Measurements from ENCODE around the gene RNF214. TPM values are rescaled to one million over a fixed set of nuclear protein-coding genes. Genes with fewer than 3 reads are reported as not detected.

Gene RNF214
- total and polyA plus RNA-seq, 2 of the 13 experiments (the other 11 are each of a cell fraction or from before 2014, with no cell fraction given), result 10.7 to 12.6 TPM

DNA sequence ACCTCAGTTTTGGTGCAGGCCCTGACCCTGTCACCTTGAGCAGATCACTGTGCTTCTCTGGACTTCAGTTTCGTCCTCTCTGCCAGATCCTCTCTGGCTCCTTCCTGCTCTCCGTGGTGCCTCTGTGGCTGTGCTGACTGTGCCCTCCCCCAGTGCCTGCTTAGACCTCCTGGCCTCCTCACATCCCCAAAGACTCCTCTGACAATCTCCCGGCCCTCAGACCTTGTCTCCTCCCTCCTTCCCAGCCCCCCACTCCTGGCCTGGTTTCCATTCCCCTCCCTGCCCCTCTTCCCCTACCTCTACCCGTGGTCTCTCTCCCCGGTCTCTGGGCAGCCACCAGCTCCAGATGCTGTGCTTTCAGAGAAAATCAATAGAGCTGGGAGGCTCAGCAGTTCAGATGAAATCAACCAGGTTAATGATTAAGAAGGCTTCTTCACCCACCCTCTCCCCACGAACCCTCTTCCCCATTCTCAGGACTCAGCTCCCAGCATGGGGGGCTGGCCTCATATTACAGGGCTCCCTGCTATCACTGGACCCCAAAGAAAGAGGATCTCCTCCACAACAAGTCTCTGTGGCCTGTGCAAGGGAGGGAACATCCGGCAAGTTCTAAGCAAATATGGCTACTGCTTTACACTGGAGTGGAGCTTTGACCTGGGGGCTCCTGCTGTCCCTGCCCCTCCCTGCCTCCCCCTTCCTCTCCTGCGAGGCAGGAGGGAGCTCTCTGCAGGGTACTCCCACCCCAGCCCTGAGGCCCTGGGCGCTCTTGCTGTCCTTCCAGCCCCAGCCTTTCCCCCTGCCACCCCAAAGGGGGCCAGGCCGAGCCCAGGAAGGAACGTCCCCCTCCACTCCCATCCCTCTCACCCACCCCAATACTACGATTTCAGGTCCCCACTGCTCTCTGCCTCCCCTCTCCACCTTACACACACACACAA lies 67.1 kb downstream of the RNF214 start (continued):
- no peak for TF ChIP-seq ZNF558 (CRISPR knock-in tag; IDR thresholded peaks at IDR 0.05; ENCODE audit: borderline replicate concordance)
- peak; percentile 40 for TF ChIP-seq NR2F6 (IDR thresholded peaks at IDR 0.05)
- TF ChIP-seq NR2F6 (CRISPR knock-in tag; IDR thresholded peaks at IDR 0.05), result peak; percentile 7; the same call in 1 of the 2 replicates
- TF ChIP-seq ZNF75D (CRISPR knock-in tag; IDR thresholded peaks at IDR 0.05; ENCODE audit: borderline replicate concordance), result no peak
- no peak for TF ChIP-seq ZNF577 (CRISPR knock-in tag; IDR thresholded peaks at IDR 0.05; ENCODE audit: borderline replicate concordance, low read depth)
- TF ChIP-seq GLI4 (CRISPR knock-in tag; IDR thresholded peaks at IDR 0.05; ENCODE audit: borderline replicate concordance), result no peak
- TF ChIP-seq, protein P1, sequence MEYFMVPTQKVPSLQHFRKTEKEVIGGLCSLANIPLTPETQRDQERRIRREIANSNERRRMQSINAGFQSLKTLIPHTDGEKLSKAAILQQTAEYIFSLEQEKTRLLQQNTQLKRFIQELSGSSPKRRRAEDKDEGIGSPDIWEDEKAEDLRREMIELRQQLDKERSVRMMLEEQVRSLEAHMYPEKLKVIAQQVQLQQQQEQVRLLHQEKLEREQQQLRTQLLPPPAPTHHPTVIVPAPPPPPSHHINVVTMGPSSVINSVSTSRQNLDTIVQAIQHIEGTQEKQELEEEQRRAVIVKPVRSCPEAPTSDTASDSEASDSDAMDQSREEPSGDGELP (IDR thresholded peaks at IDR 0.05; ENCODE audit: borderline replicate concordance, low read depth), result peak; percentile 44; the same call in 1 of the 2 replicates
- no peak for TF ChIP-seq HMG20B (CRISPR knock-in tag; conservative IDR thresholded peaks at IDR 0.05)
- TF ChIP-seq, protein P2, sequence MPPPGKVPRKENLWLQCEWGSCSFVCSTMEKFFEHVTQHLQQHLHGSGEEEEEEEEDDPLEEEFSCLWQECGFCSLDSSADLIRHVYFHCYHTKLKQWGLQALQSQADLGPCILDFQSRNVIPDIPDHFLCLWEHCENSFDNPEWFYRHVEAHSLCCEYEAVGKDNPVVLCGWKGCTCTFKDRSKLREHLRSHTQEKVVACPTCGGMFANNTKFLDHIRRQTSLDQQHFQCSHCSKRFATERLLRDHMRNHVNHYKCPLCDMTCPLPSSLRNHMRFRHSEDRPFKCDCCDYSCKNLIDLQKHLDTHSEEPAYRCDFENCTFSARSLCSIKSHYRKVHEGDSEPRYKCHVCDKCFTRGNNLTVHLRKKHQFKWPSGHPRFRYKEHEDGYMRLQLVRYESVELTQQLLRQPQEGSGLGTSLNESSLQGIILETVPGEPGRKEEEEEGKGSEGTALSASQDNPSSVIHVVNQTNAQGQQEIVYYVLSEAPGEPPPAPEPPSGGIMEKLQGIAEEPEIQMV (CRISPR knock-in tag; IDR thresholded peaks at IDR 0.05; ENCODE audit: low read depth), result 0 out of 2 replicates have a peak, but pooled peaks have one; percentile 15
- TF ChIP-seq, protein P3, sequence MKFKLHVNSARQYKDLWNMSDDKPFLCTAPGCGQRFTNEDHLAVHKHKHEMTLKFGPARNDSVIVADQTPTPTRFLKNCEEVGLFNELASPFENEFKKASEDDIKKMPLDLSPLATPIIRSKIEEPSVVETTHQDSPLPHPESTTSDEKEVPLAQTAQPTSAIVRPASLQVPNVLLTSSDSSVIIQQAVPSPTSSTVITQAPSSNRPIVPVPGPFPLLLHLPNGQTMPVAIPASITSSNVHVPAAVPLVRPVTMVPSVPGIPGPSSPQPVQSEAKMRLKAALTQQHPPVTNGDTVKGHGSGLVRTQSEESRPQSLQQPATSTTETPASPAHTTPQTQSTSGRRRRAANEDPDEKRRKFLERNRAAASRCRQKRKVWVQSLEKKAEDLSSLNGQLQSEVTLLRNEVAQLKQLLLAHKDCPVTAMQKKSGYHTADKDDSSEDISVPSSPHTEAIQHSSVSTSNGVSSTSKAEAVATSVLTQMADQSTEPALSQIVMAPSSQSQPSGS (CRISPR knock-in tag; IDR thresholded peaks at IDR 0.05), result no peak
- no peak for TF ChIP-seq ZNF225 (CRISPR knock-in tag; IDR thresholded peaks at IDR 0.05)
- TF ChIP-seq, protein P4, sequence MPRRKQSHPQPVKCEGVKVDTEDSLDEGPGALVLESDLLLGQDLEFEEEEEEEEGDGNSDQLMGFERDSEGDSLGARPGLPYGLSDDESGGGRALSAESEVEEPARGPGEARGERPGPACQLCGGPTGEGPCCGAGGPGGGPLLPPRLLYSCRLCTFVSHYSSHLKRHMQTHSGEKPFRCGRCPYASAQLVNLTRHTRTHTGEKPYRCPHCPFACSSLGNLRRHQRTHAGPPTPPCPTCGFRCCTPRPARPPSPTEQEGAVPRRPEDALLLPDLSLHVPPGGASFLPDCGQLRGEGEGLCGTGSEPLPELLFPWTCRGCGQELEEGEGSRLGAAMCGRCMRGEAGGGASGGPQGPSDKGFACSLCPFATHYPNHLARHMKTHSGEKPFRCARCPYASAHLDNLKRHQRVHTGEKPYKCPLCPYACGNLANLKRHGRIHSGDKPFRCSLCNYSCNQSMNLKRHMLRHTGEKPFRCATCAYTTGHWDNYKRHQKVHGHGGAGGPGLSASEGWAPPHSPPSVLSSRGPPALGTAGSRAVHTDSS (CRISPR knock-in tag; conservative IDR thresholded peaks at IDR 0.05), result no peak
- no peak for TF ChIP-seq FOXO1 (CRISPR knock-in tag; IDR thresholded peaks at IDR 0.05)
- TF ChIP-seq, protein P5, sequence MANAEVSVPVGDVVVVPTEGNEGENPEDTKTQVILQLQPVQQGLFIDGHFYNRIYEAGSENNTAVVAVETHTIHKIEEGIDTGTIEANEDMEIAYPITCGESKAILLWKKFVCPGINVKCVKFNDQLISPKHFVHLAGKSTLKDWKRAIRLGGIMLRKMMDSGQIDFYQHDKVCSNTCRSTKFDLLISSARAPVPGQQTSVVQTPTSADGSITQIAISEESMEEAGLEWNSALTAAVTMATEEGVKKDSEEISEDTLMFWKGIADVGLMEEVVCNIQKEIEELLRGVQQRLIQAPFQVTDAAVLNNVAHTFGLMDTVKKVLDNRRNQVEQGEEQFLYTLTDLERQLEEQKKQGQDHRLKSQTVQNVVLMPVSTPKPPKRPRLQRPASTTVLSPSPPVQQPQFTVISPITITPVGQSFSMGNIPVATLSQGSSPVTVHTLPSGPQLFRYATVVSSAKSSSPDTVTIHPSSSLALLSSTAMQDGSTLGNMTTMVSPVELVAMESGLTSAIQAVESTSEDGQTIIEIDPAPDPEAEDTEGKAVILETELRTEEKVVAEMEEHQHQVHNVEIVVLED (CRISPR knock-in tag; IDR thresholded peaks at IDR 0.05; ENCODE audit: borderline replicate concordance), result 0 out of 2 replicates have a peak, but pooled peaks have one; percentile 3
- TF ChIP-seq FOXC1 (CRISPR knock-in tag; IDR thresholded peaks at IDR 0.05; ENCODE audit: borderline replicate concordance), result 0 out of 2 replicates have a peak, but pooled peaks have one; percentile 37
- TF ChIP-seq ZSCAN21 (CRISPR knock-in tag; IDR thresholded peaks at IDR 0.05; ENCODE audit: borderline replicate concordance), result peak; percentile 67; the same call in 1 of the 2 replicates
- no peak for TF ChIP-seq FOXM1 (CRISPR knock-in tag; IDR thresholded peaks at IDR 0.05)
- no peak for TF ChIP-seq ZNF790 (CRISPR knock-in tag; IDR thresholded peaks at IDR 0.05; ENCODE audit: borderline replicate concordance)
- TF ChIP-seq NFKBIZ (CRISPR knock-in tag; IDR thresholded peaks at IDR 0.05), result 0 out of 2 replicates have a peak, but pooled peaks have one; percentile 18
- no peak for TF ChIP-seq KDM4B (CRISPR knock-in tag; IDR thresholded peaks at IDR 0.05)
- TF ChIP-seq ZNF232 (CRISPR knock-in tag; IDR thresholded peaks at IDR 0.05; ENCODE audit: borderline replicate concordance), result no peak
- TF ChIP-seq SSRP1 (CRISPR knock-in tag; IDR thresholded peaks at IDR 0.05), result no peak
- TF ChIP-seq NR2F2 (IDR thresholded peaks at IDR 0.05; ENCODE audit: borderline replicate concordance, low read depth), result 0 out of 2 replicates have a peak, but pooled peaks have one; percentile 47

Data from HepG2 (cell line).